Activated CD4-positive, alpha-beta T cell treated with anti-CD3 and anti-CD28 coated beads, Interleukin-2, Interleukin-4, amounts not matched to agents 100 ng/mL and 50 ng/mL, durations not matched to agents 16 hours and 8 hours (primary cell): ENCODE data around the gene SGTB.

Experiments used
- DNase-seq: peaks from one replicate; pipeline ENCODE4 v3.0.0-alpha.2; 2020; ENCODE audit warnings: low spot score

The SGTB gene

GRCh38 chr5:65721720-65722574, at the start of gene SGTB, which contains the start of gene NLN:
SGTB (minus strand) TSS chr5:65722109; CDS start chr5:65720807, 1,302 bp downstream.
NLN (plus strand) TSS chr5:65722205; CDS start chr5:65722374, 169 bp downstream.
- peak; percentile 84 for DNase-seq

- DNase-seq: no peak
These were observed 49.4 kb upstream of the SGTB start for GRCh38 chr5:65771266-65771665.

- no peak for DNase-seq
These were observed 47.6 kb upstream of the SGTB start for GRCh38 chr5:65769539-65769938.

GRCh38 chr5:65768723-65769346, 46.9 kb upstream of the SGTB start:
- no peak for DNase-seq

- no peak for DNase-seq
These were observed 45.7 kb upstream of the SGTB start for GRCh38 chr5:65767565-65767964.

- no peak for DNase-seq
These were observed 44.9 kb upstream of the SGTB start for GRCh38 chr5:65766781-65767180.

- peak; percentile 22 for DNase-seq
These were observed 44.3 kb upstream of the SGTB start for GRCh38 chr5:65766175-65766574.

GRCh38 chr5:65765582-65765981, 43.7 kb upstream of the SGTB start:
- no peak for DNase-seq

- DNase-seq: no peak
These were observed 40.3 kb upstream of the SGTB start for GRCh38 chr5:65762234-65762633.

- peak; percentile 40 for DNase-seq
These were observed 38.8 kb upstream of the SGTB start for GRCh38 chr5:65760504-65761275.

- no peak for DNase-seq
These were observed 36.7 kb upstream of the SGTB start for GRCh38 chr5:65758546-65759144.

GRCh38 chr5:65753189-65753588, 31.3 kb upstream of the SGTB start:
- no peak for DNase-seq

- no peak for DNase-seq
These were observed 29.0 kb upstream of the SGTB start for GRCh38 chr5:65750938-65751337.

- DNase-seq: no peak
These were observed 28.0 kb upstream of the SGTB start for GRCh38 chr5:65749956-65750355.

- no peak for DNase-seq
These were observed 27.4 kb upstream of the SGTB start for GRCh38 chr5:65749221-65749844.

- DNase-seq: peak; percentile 78
These were observed 20.8 kb upstream of the SGTB start for GRCh38 chr5:65742565-65743231.

- no peak for DNase-seq
These were observed 17.3 kb upstream of the SGTB start for GRCh38 chr5:65739162-65739561.

GRCh38 chr5:65738305-65738704, 16.4 kb upstream of the SGTB start:
- DNase-seq: no peak

- no peak for DNase-seq
These were observed 15.9 kb upstream of the SGTB start for GRCh38 chr5:65737842-65738241.

- no peak for DNase-seq
These were observed 14.1 kb upstream of the SGTB start for GRCh38 chr5:65736011-65736410.

GRCh38 chr5:65734921-65735320, 13.0 kb upstream of the SGTB start:
- DNase-seq: no peak
